ENCODE data around the gene SDR42E2.
"Not testable (repeated sequence)": the region's sequence is repeated elsewhere in the genome, so short reads cannot be mapped to it uniquely, and the experiment has no call there.

SDR42E2 gene

GRCh38 chr16:22193063-22193411 lies 30.7 kb downstream of the SDR42E2 start:
- Mint-ChIP-seq H3K4me3 (peak overlapping the region in 1 of 2 donors; percentile 89), H3K27me3 (no peaks in the 10 kb centered on the region)
- no peak for ATAC-seq

DNA sequence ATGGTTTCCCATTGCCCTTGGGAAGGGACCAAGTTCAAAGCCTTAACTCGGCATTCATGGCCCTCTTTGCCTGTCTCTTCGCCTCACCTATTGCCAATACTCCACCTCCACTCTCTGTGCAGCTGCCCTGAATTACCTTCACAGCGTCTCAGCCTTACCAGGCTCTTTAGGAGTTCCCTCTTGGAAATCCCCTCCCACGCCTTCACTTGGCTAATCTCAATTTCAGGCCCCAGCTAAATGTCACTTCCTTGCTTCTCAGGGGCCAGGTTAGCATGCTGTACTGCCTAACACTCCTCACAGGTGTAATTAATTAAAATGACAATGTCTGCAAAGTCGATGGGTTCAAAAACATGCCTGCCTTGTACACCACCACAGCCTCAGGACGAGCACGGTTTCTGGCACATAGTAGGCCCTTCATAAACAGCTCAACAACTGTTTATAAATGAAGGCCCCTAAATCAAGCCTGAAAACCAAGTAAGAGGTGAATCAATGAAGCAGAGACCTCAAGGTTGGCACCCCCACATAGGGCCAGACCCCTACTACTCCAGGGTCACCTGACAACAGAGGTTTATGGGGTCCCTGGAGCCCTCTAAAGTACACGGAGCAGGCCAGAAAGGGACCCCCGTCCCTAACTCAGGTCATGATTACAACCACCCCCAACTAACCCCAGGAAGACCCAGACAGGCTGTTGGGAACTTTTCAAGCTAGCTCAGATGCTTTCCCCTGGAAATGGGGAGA lies 32.6 kb downstream of the SDR42E2 start:
- Mint-ChIP-seq H3K27me3 (no peaks in the 10 kb centered on the region), H3K9me3 (peaks cover 9 to 11% of the 10 kb centered on the region in 2 donors), H3K27ac (peak overlapping the region; percentile 96 to 100), H3K4me3 (peak overlapping the region; percentile 34 to 87), H3K4me1 (peaks cover 61% of the 10 kb centered on the region)
- ATAC-seq, result no peak
- DNase-seq, result peak; percentile 30 to 44

More at GRCh38 chr16:22193063-22193411, 30.7 kb downstream of the SDR42E2 start:
- Mint-ChIP-seq H3K27ac (peak overlapping the region in 1 of 2 donors; percentile 13), H3K9me3 (peaks cover 9 to 11% of the 10 kb centered on the region in 2 donors), H3K4me1 (peaks cover 66% of the 10 kb centered on the region)
- DNase-seq, result no peak

DNA sequence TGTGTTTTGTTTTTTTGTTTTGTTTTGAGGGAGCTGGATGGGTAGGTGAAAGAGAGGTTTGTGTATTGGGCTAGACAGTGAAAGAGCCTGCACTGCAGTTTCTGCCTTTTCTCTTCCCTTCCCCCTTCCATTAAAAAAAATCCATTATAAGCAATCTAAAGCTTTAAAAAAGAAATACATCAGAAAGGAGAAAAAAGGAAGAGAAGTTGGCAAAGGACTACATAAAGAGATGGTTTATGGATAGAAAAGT lies 33.1 kb downstream of the SDR42E2 start:
- peak overlapping the region; percentile 34 to 87 for H3K4me3 Mint-ChIP-seq
- H3K27ac Mint-ChIP-seq, result peak overlapping the region; percentile 96 to 100
- H3K4me1 Mint-ChIP-seq, result peaks cover 60% of the 10 kb centered on the region
- peaks cover 9 to 11% of the 10 kb centered on the region in 2 donors for H3K9me3 Mint-ChIP-seq
- no peaks in the 10 kb centered on the region for H3K27me3 Mint-ChIP-seq
- ATAC-seq (no peak), DNase-seq (no peak)

DNA sequence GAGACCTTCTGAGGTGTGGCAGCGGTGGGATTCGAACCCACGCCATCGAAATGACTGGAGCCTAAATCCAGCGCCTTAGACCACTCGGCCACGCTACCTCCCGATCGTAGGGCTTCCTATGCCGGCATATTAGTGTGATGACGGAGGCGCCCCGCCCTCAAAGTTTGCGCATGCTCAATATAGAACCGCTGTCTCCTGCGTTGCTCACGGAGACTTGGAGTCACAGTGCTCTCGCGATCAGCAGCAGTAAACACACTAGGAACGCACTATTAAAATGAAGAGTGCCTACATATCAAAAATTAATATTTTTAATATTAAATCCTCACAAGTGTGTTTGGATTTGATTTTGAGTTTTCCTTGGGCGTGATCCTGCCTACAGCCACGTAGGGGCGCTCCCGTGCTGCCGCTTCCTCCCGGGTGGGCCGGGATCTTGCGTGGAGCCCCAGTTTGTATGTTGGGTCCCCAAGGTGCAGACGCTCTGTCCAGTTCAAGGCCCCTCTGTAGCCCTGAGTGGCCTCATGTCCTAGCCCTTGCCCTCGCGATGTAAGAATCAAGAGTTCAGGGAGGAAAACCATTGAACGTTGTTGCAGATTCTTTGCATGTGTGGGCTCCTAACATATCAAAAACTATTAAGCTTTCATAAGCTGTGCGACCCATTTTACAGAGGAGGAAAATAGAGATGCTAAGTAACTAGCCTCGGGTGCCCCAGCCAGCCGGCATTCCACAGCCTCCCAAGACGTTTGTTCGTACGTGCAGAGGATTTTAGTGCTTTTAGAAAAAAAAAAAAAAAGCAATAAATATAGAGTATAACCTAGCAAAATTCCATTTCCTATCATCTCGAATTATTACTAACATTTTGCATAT lies 33.6 kb downstream of the SDR42E2 start:
- peak; percentile 92 to 97 for DNase-seq
- peaks cover 60% of the 10 kb centered on the region for H3K4me1 Mint-ChIP-seq
- peak; percentile 22 for ATAC-seq
- peaks cover 9 to 11% of the 10 kb centered on the region in 2 donors for H3K9me3 Mint-ChIP-seq
- no peaks in the 10 kb centered on the region for H3K27me3 Mint-ChIP-seq
- peak overlapping the region; percentile 96 to 100 for H3K27ac Mint-ChIP-seq
- peak overlapping the region; percentile 34 to 87 for H3K4me3 Mint-ChIP-seq

- ATAC-seq, H3K27ac Mint-ChIP-seq, H3K27me3 Mint-ChIP-seq: not testable (repeated sequence)
- peak in 1 of 2 donors; percentile 32 for DNase-seq
- Mint-ChIP-seq H3K4me3 (peak overlapping the region; percentile 34 to 75), H3K4me1 (peaks cover 60% of the 10 kb centered on the region), H3K9me3 (peaks cover 9 to 11% of the 10 kb centered on the region in 2 donors)
These were observed 34.4 kb downstream of the SDR42E2 start for GRCh38 chr16:22196559-22197168.

- no peaks in the 10 kb centered on the region for H3K27me3 Mint-ChIP-seq
- ATAC-seq (no peak), DNase-seq (no peak)
- no peak overlapping the region for H3K4me3 Mint-ChIP-seq
- H3K27ac Mint-ChIP-seq, result no peak overlapping the region
- H3K9me3 Mint-ChIP-seq, result peaks cover 5% of the 10 kb centered on the region in 2 donors
- peaks cover 51% of the 10 kb centered on the region for H3K4me1 Mint-ChIP-seq
These were observed 36.4 kb downstream of the SDR42E2 start for GRCh38 chr16:22198547-22199293.

DNA sequence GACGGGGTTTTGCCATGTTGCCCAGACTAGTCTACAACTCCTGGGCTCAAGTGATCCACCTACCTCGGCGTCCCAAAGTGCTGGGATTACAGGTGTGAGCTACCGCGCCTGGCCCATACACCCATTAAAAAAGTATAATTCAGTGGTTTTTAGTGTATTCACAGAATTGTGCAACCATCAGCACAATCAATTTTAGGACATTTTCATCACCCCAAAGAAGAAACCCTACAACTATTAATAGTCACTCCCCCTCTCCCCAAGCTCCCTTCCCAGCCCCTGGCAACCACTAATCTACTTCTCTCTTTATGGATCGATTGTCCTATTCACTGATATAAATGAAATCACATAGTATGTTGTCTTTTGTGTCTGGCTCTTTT lies 39.9 kb downstream of the SDR42E2 start:
- Mint-ChIP-seq H3K4me1 (peaks cover 31% of the 10 kb centered on the region), H3K27me3 (no peaks in the 10 kb centered on the region), H3K4me3 (no peak overlapping the region), H3K9me3 (peaks cover 0 to 6% of the 10 kb centered on the region in 2 donors), H3K27ac (no peak overlapping the region)
- DNase-seq, result no peak
- ATAC-seq, result no peak

DNA sequence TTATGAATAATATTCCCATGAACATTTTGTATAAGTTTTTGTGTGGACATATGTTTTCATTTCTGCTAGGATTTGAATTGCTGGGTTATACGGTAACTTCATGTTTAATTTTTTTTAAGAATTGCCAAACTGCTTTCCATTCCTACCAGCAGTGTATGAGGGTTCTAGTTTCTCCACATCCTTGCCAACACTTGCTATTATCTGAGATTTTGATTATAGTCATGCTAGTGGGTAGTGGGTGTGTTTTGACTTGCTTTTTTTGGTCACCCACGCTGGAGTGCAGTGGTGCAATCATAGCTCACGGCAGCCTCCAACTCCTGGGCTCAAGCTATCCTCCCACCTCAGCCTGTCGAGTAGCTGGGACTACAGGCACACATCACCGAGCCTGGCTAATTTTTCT lies 40.8 kb downstream of the SDR42E2 start:
- ATAC-seq (no peak), DNase-seq (no peak)
- Mint-ChIP-seq H3K4me1 (peaks cover 35% of the 10 kb centered on the region), H3K9me3 (peaks cover 0 to 6% of the 10 kb centered on the region in 2 donors), H3K27ac (no peak overlapping the region), H3K27me3 (no peaks in the 10 kb centered on the region), H3K4me3 (no peak overlapping the region)

DNA sequence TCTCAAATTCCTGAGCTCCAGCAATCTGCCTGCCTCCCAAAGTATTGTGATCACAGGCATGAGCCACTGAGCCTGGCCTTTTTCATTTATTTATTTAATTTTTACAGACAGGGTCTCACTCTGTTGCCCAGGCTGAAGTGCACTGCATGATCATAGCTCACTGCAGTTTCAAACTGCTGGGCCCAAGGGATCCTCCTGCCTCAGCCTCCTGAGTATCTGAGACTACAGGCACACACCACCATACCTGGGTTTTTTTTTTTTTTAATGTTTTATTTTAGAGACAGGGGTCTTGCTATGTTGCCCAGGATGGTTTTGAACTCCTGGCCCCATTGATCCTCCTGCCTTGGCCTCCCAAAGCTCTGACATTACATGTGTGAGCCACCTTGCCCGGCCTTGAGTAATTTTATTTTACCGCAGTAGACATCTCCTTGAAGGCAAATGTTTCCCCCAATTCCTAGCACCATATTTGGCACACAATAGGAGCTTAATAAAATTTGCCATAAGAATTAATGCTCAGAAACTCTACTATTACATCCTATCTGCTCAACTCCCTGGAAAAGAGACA lies 41.9 kb downstream of the SDR42E2 start:
- ATAC-seq (no peak), DNase-seq (no peak)
- no peak overlapping the region for H3K4me3 Mint-ChIP-seq
- H3K4me1 Mint-ChIP-seq, result peaks cover 35% of the 10 kb centered on the region
- H3K27ac Mint-ChIP-seq, result no peak overlapping the region
- peaks cover 0 to 6% of the 10 kb centered on the region in 2 donors for H3K9me3 Mint-ChIP-seq
- no peaks in the 10 kb centered on the region for H3K27me3 Mint-ChIP-seq

GRCh38 chr16:22205577-22206012 lies 43.3 kb downstream of the SDR42E2 start:
- ATAC-seq (no peak), DNase-seq (no peak)
- Mint-ChIP-seq H3K4me1 (peaks cover 47% of the 10 kb centered on the region), H3K27me3 (no peaks in the 10 kb centered on the region), H3K9me3 (peaks cover 0 to 6% of the 10 kb centered on the region in 2 donors), H3K4me3 (peak overlapping the region; percentile 92), H3K27ac (peak overlapping the region in 1 of 2 donors; percentile 34)

DNA sequence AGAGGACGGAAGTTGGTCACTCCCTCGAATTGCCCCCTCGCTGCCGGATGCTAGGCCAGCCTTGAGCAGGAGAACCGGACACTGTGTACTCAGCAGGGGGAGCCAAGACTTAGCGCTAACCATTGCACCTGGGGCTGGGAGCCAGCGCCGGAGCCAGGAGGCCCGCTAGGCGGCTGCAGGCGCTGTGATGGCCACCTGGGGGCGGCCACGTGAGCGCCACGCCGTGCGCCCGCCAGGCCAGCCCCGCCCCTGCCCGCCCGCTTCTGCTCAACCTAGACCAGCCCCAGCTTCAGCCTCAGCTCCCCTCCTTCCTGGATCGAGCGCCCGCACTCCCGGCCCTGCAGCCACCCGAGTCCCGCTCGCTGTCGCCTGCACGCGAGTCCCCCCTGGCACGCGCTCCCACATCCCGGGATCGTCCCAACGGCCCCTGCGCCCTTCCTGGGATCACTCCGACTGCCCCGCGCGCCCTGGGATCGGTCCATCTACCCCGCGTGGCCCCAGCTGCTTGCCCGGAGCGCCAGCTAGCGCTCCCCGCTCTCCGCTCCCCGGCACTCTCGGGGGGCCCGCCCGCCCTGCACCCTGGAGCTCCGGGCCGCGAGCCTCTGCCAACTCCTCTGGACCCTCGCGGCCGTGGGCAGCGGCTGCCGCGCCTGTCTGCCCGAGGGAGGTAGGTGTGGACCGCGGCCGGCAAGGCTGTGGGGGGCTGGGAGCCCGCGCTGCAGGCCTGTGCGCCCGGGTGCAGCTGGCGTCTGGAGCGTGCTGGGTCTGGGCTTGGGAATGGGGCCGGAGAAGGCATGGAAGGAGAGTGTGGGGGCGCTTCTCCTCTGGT lies 43.9 kb downstream of the SDR42E2 start, which contains the start of gene EEF2K:
TSS of gene EEF2K (plus strand) at position 266 of the 829 bp plus-strand sequence. CDS start 19,452 bp downstream, outside the sequence.
- DNase-seq (peak; percentile 78 to 87), ATAC-seq (peak; percentile 84)
- peak within 1 kb of the TSS; percentile 79 to 87 for H3K27ac Mint-ChIP-seq
- no peaks in the 10 kb centered on the region for H3K27me3 Mint-ChIP-seq
- peak within 1 kb of the TSS; percentile 92 for H3K4me3 Mint-ChIP-seq
- peaks cover 0 to 6% of the 10 kb centered on the region in 2 donors for H3K9me3 Mint-ChIP-seq
- H3K4me1 Mint-ChIP-seq, result peaks cover 53% of the 10 kb centered on the region

GRCh38 chr16:22206842-22207714 lies 44.8 kb downstream of the SDR42E2 start:
- DNase-seq (peak; percentile 72 to 89), ATAC-seq (peak; percentile 76)
- Mint-ChIP-seq H3K27me3 (no peaks in the 10 kb centered on the region), H3K27ac (peak overlapping the region; percentile 79 to 87), H3K4me3 (peak overlapping the region; percentile 92), H3K4me1 (peaks cover 59% of the 10 kb centered on the region), H3K9me3 (peaks cover 0 to 6% of the 10 kb centered on the region in 2 donors)

- no peak for DNase-seq
- Mint-ChIP-seq H3K4me1 (peaks cover 59% of the 10 kb centered on the region), H3K9me3 (peaks cover 0 to 6% of the 10 kb centered on the region in 2 donors), H3K4me3 (peak overlapping the region; percentile 92), H3K27me3 (no peaks in the 10 kb centered on the region), H3K27ac (peak overlapping the region; percentile 79 to 87)
- no peak for ATAC-seq
These were observed 45.5 kb downstream of the SDR42E2 start for GRCh38 chr16:22207715-22208360.
